Activated CD8-positive, alpha-beta memory T cell treated with anti-CD3 and anti-CD28 coated beads, Interleukin-2, amount 50 U/mL, for 4 hours (primary cell): Measurements from ENCODE around the gene CD1D.
"Not testable (repeated sequence)": the region's sequence is repeated elsewhere in the genome, so short reads cannot be mapped to it uniquely, and the experiment has no call there.

Experiments
- DNase-seq: peaks from one replicate; pipeline ENCODE4 v3.0.0-alpha.2; 2020

CD1D gene

DNA sequence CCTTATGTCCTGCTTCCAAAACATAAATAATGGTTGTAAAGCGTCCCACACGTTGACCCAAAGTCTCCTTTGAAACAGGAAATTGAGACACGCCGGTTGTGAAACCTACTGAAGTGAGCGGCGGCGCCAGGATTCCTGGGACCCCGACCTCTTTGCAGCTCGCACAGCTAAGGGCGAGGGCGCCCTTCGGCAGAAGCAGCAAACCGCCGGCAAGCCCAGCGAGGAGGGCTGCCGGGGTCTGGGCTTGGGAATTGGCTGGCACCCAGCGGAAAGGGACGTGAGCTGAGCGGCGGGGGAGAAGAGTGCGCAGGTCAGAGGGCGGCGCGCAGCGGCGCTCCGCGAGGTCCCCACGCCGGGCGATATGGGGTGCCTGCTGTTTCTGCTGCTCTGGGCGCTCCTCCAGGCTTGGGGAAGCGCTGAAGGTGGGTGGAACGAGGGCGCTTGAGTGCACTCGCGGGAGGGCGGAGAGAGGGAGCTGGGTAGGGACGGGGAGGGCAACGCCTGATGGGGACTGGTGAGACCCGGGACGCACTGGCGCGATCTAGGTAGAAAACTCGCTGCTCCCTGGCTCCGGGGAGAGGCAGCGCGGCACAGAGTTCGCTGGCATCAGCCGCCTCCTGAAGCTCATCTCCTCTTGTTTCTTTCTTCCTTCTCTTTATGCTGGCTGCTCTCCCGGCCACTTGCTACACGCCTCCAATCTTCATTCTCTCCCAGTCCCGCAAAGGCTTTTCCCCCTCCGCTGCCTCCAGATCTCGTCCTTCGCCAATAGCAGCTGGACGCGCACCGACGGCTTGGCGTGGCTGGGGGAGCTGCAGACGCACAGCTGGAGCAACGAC is at the start of gene CD1D:
TSS of gene CD1D (plus strand) at position 155 of the 836 bp plus-strand sequence. CDS start at position 362, 207 bp downstream.
- no peak for DNase-seq

GRCh38 chr1:158131217-158131616 is 49.5 kb upstream of the CD1D start:
- no peak for DNase-seq

GRCh38 chr1:158140764-158141192 is 39.9 kb upstream of the CD1D start:
- DNase-seq = no peak

- DNase-seq = no peak
Observed at GRCh38 chr1:158145173-158145719, 35.4 kb upstream of the CD1D start.

DNA sequence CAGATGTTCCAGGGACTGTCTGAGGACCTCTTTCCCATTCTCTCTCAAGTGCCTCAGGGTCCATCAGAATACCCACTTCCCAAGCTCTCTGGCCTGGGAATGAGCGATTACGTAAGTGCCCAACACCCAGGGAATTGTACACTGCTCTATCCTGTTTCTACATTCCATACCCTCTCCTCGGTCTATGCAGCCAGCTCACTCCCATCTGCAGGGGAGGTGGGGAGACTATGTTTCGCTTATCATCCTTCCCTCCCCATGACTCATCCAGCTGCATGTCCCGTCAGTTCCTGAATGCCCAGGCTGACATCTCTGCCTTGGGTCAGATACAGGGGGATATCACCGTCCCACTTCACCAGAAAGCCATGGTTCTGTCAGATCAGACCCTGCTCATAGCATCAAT is 34.5 kb upstream of the CD1D start:
- DNase-seq = no peak

- DNase-seq = no peak
Observed at GRCh38 chr1:158146739-158147138, 34.0 kb upstream of the CD1D start.

DNA sequence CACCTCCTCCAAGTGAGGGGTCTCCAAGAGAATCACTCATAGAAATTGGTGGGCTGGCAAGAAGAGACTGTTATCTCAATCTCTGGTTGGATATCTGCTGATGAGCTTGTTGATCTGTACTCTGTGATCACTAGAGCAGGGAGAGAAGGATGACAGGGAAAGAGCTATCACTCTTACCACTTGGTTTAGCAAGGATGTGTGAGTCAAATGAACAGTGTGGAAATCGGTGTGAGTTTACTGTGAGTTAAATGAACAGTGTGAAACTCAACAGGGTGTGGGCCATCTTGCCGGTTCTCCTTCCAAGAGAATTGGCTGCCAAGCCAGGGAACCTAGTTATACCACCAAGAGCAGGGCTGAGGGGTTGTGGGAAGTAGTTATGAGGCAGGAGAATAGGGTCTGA is 33.3 kb upstream of the CD1D start:
- DNase-seq = no peak

DNA sequence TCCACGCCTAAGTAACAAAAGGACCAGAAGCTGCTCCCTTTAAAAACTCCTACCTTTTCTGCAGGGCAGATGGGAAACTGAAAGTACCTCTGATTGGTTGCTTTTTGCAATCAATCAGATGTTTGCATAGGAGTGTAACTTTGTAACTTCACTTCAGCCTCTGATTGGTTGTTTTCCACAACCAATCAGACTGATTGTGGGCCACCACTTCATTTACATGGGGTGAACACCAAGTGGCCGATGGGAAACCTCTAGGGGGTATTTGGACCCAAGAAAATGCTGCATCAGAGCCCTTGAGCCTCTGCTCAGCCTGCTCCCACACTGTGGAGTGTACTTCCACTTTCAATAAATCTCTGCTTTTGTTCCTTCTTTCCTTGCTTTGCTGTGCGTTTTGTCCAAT is 32.8 kb upstream of the CD1D start:
- no peak for DNase-seq

DNA sequence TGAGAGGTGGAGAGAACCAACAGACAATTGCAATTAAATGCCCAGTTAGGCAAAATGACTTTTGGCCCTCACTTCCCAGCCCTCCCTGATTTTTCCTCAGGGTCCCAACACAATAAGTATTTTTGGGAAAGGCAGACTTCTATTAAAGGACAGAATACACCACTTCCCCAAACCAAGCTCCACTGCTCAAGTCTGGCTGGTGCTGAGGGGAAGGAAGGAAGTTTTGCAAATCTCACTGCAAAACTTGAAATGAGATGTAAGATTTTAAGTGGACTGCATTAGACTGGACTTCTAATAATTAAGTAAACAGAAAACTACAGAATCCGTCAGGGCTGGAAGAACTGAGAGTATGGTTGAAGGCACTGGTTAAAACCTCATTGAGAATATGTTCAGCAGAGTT is 32.2 kb upstream of the CD1D start:
- no peak for DNase-seq

DNA sequence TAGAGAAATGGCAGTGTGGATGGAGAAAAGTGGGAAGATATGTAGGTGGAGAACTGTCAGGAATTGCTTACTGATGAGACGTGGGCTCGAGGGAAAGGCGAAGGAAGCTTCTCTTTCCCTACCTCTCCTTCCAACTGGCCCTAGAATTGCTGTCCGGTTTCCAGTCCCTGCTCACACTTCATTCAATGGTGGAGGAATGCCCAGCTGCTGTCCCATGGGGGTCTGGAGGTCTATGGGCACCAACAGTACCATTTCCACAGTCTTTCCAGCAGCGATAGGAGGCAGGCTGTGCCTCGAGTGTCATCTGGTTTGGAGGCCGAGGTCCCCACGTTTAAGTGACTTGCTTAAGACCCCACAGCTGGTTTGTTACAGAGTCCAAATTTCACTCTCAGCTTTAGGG is 31.5 kb upstream of the CD1D start:
- DNase-seq = no peak

- DNase-seq = peak; percentile 64
Observed at GRCh38 chr1:158149577-158150269, 31.0 kb upstream of the CD1D start.

DNA sequence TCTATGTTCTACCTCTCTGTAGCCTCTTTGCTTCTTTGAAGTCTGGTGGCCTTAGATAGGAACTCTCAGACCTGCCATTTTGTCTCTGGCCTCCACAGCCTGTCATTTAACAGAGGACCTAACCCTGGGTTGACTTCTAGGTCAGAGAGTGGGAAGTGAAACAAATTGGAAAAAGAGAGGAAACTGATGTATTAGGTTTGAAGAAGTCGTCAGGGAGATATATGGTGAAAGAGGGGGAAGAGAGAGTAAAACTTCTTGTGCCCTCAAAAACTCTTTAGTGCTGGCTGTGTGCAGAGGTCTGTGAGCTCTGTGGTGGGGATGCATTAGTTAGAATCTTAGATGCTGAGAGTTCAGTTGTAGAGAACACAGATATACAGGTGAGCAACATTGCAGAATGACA is 30.2 kb upstream of the CD1D start:
- DNase-seq = no peak

- no peak for DNase-seq
Observed at GRCh38 chr1:158153179-158153578, 27.5 kb upstream of the CD1D start.

- no peak for DNase-seq
Observed at GRCh38 chr1:158153746-158154444, 26.8 kb upstream of the CD1D start.

DNA sequence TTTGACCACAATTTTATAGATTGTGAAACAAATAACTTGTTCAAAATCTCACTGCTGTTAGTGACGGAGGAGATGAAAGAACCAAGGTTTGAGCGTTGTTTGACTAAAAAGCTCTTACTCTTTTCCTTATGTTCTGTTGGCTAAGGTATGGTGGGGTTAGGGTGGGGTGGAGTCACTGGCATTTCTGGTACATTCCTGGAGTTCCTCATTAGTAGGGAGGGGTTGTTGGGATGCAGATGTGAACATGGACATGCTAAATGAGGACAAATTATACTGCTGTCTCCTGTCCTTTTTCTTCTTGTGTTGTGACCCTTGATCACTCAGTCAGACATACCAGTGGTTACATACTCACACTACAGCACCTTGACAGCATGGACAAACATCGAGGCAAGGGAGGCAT is 26.2 kb upstream of the CD1D start:
- DNase-seq = no peak

GRCh38 chr1:158155673-158156072 is 25.0 kb upstream of the CD1D start:
- no peak for DNase-seq

GRCh38 chr1:158159597-158159996 is 21.1 kb upstream of the CD1D start:
- no peak for DNase-seq

- no peak for DNase-seq
Observed at GRCh38 chr1:158161446-158161845, 19.2 kb upstream of the CD1D start.

- DNase-seq = no peak
Observed at GRCh38 chr1:158163000-158163947, 17.4 kb upstream of the CD1D start.

DNA sequence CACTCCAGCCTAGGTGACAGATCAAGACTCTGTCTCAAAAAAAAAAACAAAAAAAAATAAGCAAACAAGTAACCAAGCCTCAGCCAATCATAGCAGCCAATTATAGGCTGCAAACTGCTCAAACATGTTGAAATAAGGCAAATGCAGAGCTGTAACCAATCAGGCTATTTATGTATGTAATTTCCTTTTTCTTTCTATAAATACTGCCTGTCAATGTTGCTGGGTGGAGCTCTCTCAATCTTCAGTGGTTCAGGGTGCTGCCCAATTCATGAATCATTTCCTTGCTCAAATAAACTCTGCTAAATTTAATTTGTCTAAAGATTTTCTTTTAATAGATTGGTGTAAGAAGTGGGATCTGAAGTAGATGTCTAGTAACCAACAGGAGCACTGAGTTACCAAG is 11.6 kb upstream of the CD1D start:
- no peak for DNase-seq

GRCh38 chr1:158175915-158176314 is 4.8 kb upstream of the CD1D start:
- DNase-seq = not testable (repeated sequence)

GRCh38 chr1:158176399-158176798 is 4.3 kb upstream of the CD1D start:
- DNase-seq = no peak
